Measurements from ENCODE around the gene TWF2.

TWF2 gene

GRCh38 chr3:52196977-52197376 is 42.0 kb downstream of the TWF2 start:
- no peak overlapping the region for H3K4me2 ChIP-seq (ENCODE audit: low read depth, low read length, poor library complexity, severe bottlenecking)
- no peaks in the 10 kb centered on the region for H3F3A ChIP-seq (ENCODE audit: insufficient read depth)
- no peaks in the 10 kb centered on the region for H4K20me1 ChIP-seq (ENCODE audit: low read depth, low read length)
- H3K4me3 ChIP-seq (ENCODE audit: insufficient read depth, low read length, poor library complexity, severe bottlenecking) = no peak overlapping the region
- no peak for TF ChIP-seq CTCF (IDR thresholded peaks at IDR 0.05; ENCODE audit: insufficient read depth, low read length, poor library complexity, severe bottlenecking)
- TF ChIP-seq EZH2phosphoT487 (conservative IDR thresholded peaks at IDR 0.05; ENCODE audit: low read length) = no peak
- no peaks in the 10 kb centered on the region; the same call in 1 of the 2 replicates for H3K36me3 ChIP-seq (ENCODE audit: low read length)
- H3K9ac ChIP-seq (ENCODE audit: low read length) = no peak overlapping the region
- H3K27ac ChIP-seq (ENCODE audit: low read depth, low read length) = no peak overlapping the region
- no peaks in the 10 kb centered on the region for H3K9me2 ChIP-seq (replicated peaks; ENCODE audit: insufficient read depth, low read length)
- no peak overlapping the region for H2AFZ ChIP-seq (ENCODE audit: low read depth, low read length, severe bottlenecking)
- H3K79me2 ChIP-seq (ENCODE audit: insufficient read depth, low read length) = peaks cover 14% of the 10 kb centered on the region
- H3K27me3 ChIP-seq (ENCODE audit: low read length) = no peaks in the 10 kb centered on the region
- no peaks in the 10 kb centered on the region for H3K9me3 ChIP-seq (ENCODE audit: insufficient read depth, low read length)

DNA sequence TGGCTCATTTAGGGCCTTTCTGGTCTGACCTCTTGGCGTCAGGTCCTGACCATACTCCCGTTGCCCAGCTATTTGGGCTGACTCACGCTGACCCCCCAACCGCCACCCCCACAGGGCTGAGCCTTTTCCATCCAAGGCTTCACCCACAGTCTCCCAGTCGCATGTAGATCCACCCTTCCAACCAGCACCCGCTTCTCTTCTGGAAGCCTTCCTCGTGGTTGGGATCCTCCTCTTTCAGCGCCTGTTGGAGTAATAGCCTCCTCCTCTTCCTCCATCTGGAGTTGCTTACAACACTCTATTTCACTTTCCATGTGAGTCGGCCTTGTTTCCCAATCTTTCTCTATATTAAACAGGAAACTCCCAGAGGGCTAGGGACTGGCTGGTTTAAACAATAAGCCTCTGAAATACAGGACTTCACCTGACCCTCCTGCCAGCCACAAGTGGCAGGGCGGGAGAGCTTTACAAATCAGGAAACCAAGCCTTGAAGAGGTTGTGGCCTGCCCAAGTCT is 43.1 kb downstream of the TWF2 start:
- H3K4me2 ChIP-seq (ENCODE audit: low read depth, low read length, poor library complexity, severe bottlenecking) = no peak overlapping the region
- no peaks in the 10 kb centered on the region for H3K36me3 ChIP-seq (ENCODE audit: low read length)
- no peaks in the 10 kb centered on the region for H3F3A ChIP-seq (ENCODE audit: insufficient read depth)
- H3K27ac ChIP-seq (ENCODE audit: low read depth, low read length) = no peak overlapping the region
- no peak overlapping the region for H3K9ac ChIP-seq (ENCODE audit: low read length)
- no peak overlapping the region for H3K4me3 ChIP-seq (ENCODE audit: insufficient read depth, low read length, poor library complexity, severe bottlenecking)
- no peaks in the 10 kb centered on the region for H4K20me1 ChIP-seq (ENCODE audit: low read depth, low read length)
- H2AFZ ChIP-seq (ENCODE audit: low read depth, low read length, severe bottlenecking) = no peak overlapping the region
- peaks cover 14% of the 10 kb centered on the region for H3K79me2 ChIP-seq (ENCODE audit: insufficient read depth, low read length)
- no peaks in the 10 kb centered on the region for H3K9me3 ChIP-seq (ENCODE audit: insufficient read depth, low read length)
- H3K27me3 ChIP-seq (ENCODE audit: low read length) = no peaks in the 10 kb centered on the region
- no peak for TF ChIP-seq CTCF (IDR thresholded peaks at IDR 0.05; ENCODE audit: insufficient read depth, low read length, poor library complexity, severe bottlenecking)
- no peak for TF ChIP-seq EZH2phosphoT487 (conservative IDR thresholded peaks at IDR 0.05; ENCODE audit: low read length)
- H3K9me2 ChIP-seq (replicated peaks; ENCODE audit: insufficient read depth, low read length) = no peaks in the 10 kb centered on the region

- Histone ChIP-seq H3K27me3 (ENCODE audit: low read length) (no peaks in the 10 kb centered on the region), H3K4me2 (ENCODE audit: low read depth, low read length, poor library complexity, severe bottlenecking) (no peak overlapping the region)
These were observed 43.7 kb downstream of the TWF2 start for GRCh38 chr3:52195291-52195597.

More at GRCh38 chr3:52195291-52195597, 43.7 kb downstream of the TWF2 start:
- Histone ChIP-seq H4K20me1 (ENCODE audit: low read depth, low read length) (no peaks in the 10 kb centered on the region), H3K79me2 (ENCODE audit: insufficient read depth, low read length) (peaks cover 14% of the 10 kb centered on the region), H2AFZ (ENCODE audit: low read depth, low read length, severe bottlenecking) (no peak overlapping the region), H3K36me3 (ENCODE audit: low read length) (no peaks in the 10 kb centered on the region), H3K27ac (ENCODE audit: low read depth, low read length) (no peak overlapping the region), H3K9me2 (replicated peaks; ENCODE audit: insufficient read depth, low read length) (no peaks in the 10 kb centered on the region), H3K9ac (ENCODE audit: low read length) (no peak overlapping the region), H3K4me3 (ENCODE audit: insufficient read depth, low read length, poor library complexity, severe bottlenecking) (no peak overlapping the region), H3F3A (ENCODE audit: insufficient read depth) (no peaks in the 10 kb centered on the region), H3K9me3 (ENCODE audit: insufficient read depth, low read length) (no peaks in the 10 kb centered on the region)
- TF ChIP-seq EZH2phosphoT487 (conservative IDR thresholded peaks at IDR 0.05; ENCODE audit: low read length) = no peak
- TF ChIP-seq CTCF (IDR thresholded peaks at IDR 0.05; ENCODE audit: insufficient read depth, low read length, poor library complexity, severe bottlenecking) = no peak
